H1 (cell line): ENCODE measurements around the gene APBA2. TPM values are rescaled to one million over a fixed set of nuclear protein-coding genes. Genes with fewer than 3 reads are reported as not detected.
A peak's percentile ranks its signal among the peaks of the same experiment; 100 is the strongest.

Experiments
- CTCF ChIA-PET: fragments of 300-600 bp; sonication (Branson Sonifier 250); formaldehyde crosslinking; loops from one replicate; lab custom pipeline; 2021; ENCODE audit not compliant: partially characterized antibody; lab: Charles Lee
- POLR2A ChIA-PET: fragments of 300-600 bp; sonication (Branson Sonifier 250); formaldehyde crosslinking; loops from one replicate; lab custom pipeline; 2021; ENCODE audit warnings: inconsistent platforms; ENCODE audit not compliant: partially characterized antibody; lab: Charles Lee
- DNase-seq, 2 experiments: peaks; one replicate each; pipeline versions ENCODE4 v3.0.0 to v3.0.0-alpha.2; 2010 to 2022; ENCODE audit warnings: low spot score in 2 of 2, low read depth in 1 of 2, mixed read lengths in 1 of 2
- FAIRE-seq: peaks from 2 replicates; lab custom pipeline; 2011; peaks lifted over from hg19 to GRCh38; lab: Jason Lieb, UNC
- H2AFZ ChIP-seq: 2 replicates; pipeline ENCODE4 v1.8.1; 2012; ENCODE audit warnings: low read length, inconsistent platforms
- H2AK5ac ChIP-seq: 2 replicates; pipeline ENCODE4 v1.6.1; 2013; ENCODE audit warnings: low read depth, low read length
- H2BK120ac ChIP-seq: replicated peaks from 2 replicates; pipeline ENCODE3; 2013; ENCODE audit warnings: low read depth, low read length, inconsistent platforms
- H2BK12ac ChIP-seq: 2 replicates; pipeline ENCODE4 v1.6.1; 2013; ENCODE audit warnings: low read depth, low read length
- H2BK15ac ChIP-seq: 2 replicates; pipeline ENCODE4 v1.6.1; 2013; ENCODE audit warnings: low read length
- H2BK20ac ChIP-seq: 2 replicates; pipeline ENCODE4 v1.6.1; 2013; ENCODE audit warnings: low read length
- H2BK5ac ChIP-seq: 2 replicates; pipeline ENCODE4 v1.6.1; 2013; ENCODE audit warnings: low read depth, low read length
- H3K14ac ChIP-seq: 2 replicates; pipeline ENCODE4 v1.6.1; 2013; ENCODE audit warnings: inconsistent platforms; ENCODE audit not compliant: insufficient read length
- H3K18ac ChIP-seq: 2 replicates; pipeline ENCODE4 v1.6.1; 2013; ENCODE audit warnings: low read length; ENCODE audit errors: extremely low read depth
- H3K23ac ChIP-seq: 2 replicates; pipeline ENCODE4 v1.6.1; 2013; ENCODE audit warnings: inconsistent platforms; ENCODE audit not compliant: insufficient read length
- H3K23me2 ChIP-seq: 2 replicates; pipeline ENCODE4 v1.6.1; 2013; ENCODE audit warnings: low read depth, low read length
- H3K27ac ChIP-seq: 2 replicates; pipeline ENCODE4 v1.6.1; 2011; ENCODE audit warnings: low read depth, low read length, inconsistent platforms
- H3K27me3 ChIP-seq, 4 experiments: replicated peaks in 1 of 4; 1 replicate in 1 of 4; 2 replicates in 3 of 4; pipeline versions ENCODE4 v1.6.1 to v1.8.1; 2011 to 2013; ENCODE audit warnings: low read length in 3 of 4, mild to moderate bottlenecking in 3 of 4, inconsistent platforms in 2 of 4, mixed read lengths in 2 of 4, moderate library complexity in 1 of 4; ENCODE audit not compliant: control insufficient read depth in 3 of 4, insufficient read depth in 3 of 4; ENCODE audit errors: extremely low read depth in 1 of 4
- H3K36me3 ChIP-seq, 4 experiments: 2 replicates each; pipeline versions ENCODE4 v1.6.1 to v1.8.1; 2011 to 2013; ENCODE audit warnings: mild to moderate bottlenecking in 4 of 4, low read length in 3 of 4, moderate library complexity in 2 of 4, control low read depth in 1 of 4, inconsistent platforms in 1 of 4; ENCODE audit not compliant: insufficient read depth in 4 of 4, control insufficient read depth in 2 of 4
- H3K4ac ChIP-seq: replicated peaks from 2 replicates; pipeline ENCODE3; 2013; ENCODE audit warnings: low read length, low read depth, mixed read lengths, inconsistent platforms; ENCODE audit not compliant: insufficient read length
- H3K4me1 ChIP-seq, 4 experiments: replicated peaks in 1 of 4; 1 replicate in 1 of 4; 2 replicates in 3 of 4; pipeline versions ENCODE4 v1.6.1 to v1.8.1; 2011 to 2013; ENCODE audit warnings: low read length in 3 of 4, inconsistent platforms in 2 of 4, mixed read lengths in 1 of 4; ENCODE audit not compliant: insufficient read depth in 4 of 4, control insufficient read depth in 3 of 4
- H3K4me2 ChIP-seq, 2 experiments: 2 replicates each; pipeline versions ENCODE4 v1.6.1 to v1.8.1; 2011 to 2013; ENCODE audit warnings: low read depth in 2 of 2, low read length in 2 of 2, control low read depth in 1 of 2, inconsistent platforms in 1 of 2, mild to moderate bottlenecking in 1 of 2; ENCODE audit not compliant: insufficient read depth in 1 of 2
- H3K4me3 ChIP-seq, 4 experiments: fragments of 200-600, 300-600 bp in 1 of 4; sonication (generic), shearing (Covaris generic), sonication (Bioruptor Twin) in 1 of 4; 2 replicates each; pipeline versions ENCODE4 v1.5.1 to v1.8.1; 2011 to 2016; ENCODE audit warnings: low read length in 4 of 4, low read depth in 3 of 4, control low read depth in 2 of 4, inconsistent platforms in 2 of 4, mild to moderate bottlenecking in 2 of 4, mixed read lengths in 1 of 4, moderate library complexity in 1 of 4; ENCODE audit not compliant: insufficient read depth in 2 of 4; ENCODE audit errors: extremely low read depth in 1 of 4
- H3K56ac ChIP-seq: replicated peaks from 2 replicates; pipeline ENCODE3; 2013; ENCODE audit warnings: low read depth, mild to moderate bottlenecking, mixed read lengths, low read length, inconsistent platforms; ENCODE audit not compliant: insufficient read length
- H3K79me1 ChIP-seq: 2 replicates; pipeline ENCODE4 v1.6.1; 2013; ENCODE audit warnings: low read depth, low read length, control low read depth
- H3K79me2 ChIP-seq, 2 experiments: 2 replicates each; pipeline versions ENCODE4 v1.6.1 to v1.8.1; 2012 to 2013; ENCODE audit warnings: low read length in 2 of 2, mild to moderate bottlenecking in 2 of 2, inconsistent platforms in 1 of 2; ENCODE audit not compliant: insufficient read depth in 2 of 2, control insufficient read depth in 1 of 2
- H3K9ac ChIP-seq, 4 experiments: replicated peaks in 1 of 4; 1 replicate in 1 of 4; 2 replicates in 3 of 4; pipeline versions ENCODE4 v1.6.1 to v1.8.1; 2011 to 2013; ENCODE audit warnings: low read depth in 3 of 4, low read length in 3 of 4, control low read depth in 2 of 4, mild to moderate bottlenecking in 2 of 4, moderate library complexity in 2 of 4, inconsistent platforms in 1 of 4; ENCODE audit errors: extremely low read depth in 1 of 4
- H3K9me3 ChIP-seq, 2 experiments: 2 replicates each; pipeline versions ENCODE4 v1.6.1 to v1.8.1; 2012 to 2013; ENCODE audit warnings: mild to moderate bottlenecking in 2 of 2, moderate library complexity in 2 of 2, control low read depth in 1 of 2, inconsistent platforms in 1 of 2, low read depth in 1 of 2, low read length in 1 of 2, mixed read lengths in 1 of 2; ENCODE audit not compliant: insufficient read depth in 2 of 2
- H4K20me1 ChIP-seq, 2 experiments: replicated peaks in 1 of 2; 2 replicates each; pipeline versions ENCODE3 to v1.8.1; 2011 to 2013; ENCODE audit warnings: inconsistent platforms in 2 of 2, low read length in 2 of 2, mild to moderate bottlenecking in 1 of 2; ENCODE audit not compliant: insufficient read depth in 2 of 2, control insufficient read depth in 1 of 2
- H4K5ac ChIP-seq: 2 replicates; pipeline ENCODE4 v1.6.1; 2013; ENCODE audit warnings: low read length, low read depth, mixed read lengths, inconsistent platforms; ENCODE audit not compliant: insufficient read length
- H4K8ac ChIP-seq: 2 replicates; pipeline ENCODE4 v1.8.0; 2013; ENCODE audit warnings: mild to moderate bottlenecking, moderate library complexity, low read length, inconsistent platforms; ENCODE audit not compliant: insufficient read depth; ENCODE audit errors: extremely low read depth
- H4K91ac ChIP-seq: replicated peaks from 2 replicates; pipeline ENCODE3; 2013; ENCODE audit warnings: low read length, mixed read lengths, inconsistent platforms; ENCODE audit not compliant: insufficient read length
- BACH1 ChIP-seq: IDR thresholded peaks from 2 replicates; pipeline ENCODE4 v1.6.1; 2012; ENCODE audit warnings: low read length, improper control_type of control experiment
- CEBPB ChIP-seq: IDR thresholded peaks from 2 replicates; pipeline ENCODE4 v1.6.1; 2012; ENCODE audit warnings: low read depth, low read length
- CREB1 ChIP-seq: IDR thresholded peaks from 2 replicates; pipeline ENCODE4 v1.6.1; 2012; ENCODE audit warnings: inconsistent platforms
- EZH2 ChIP-seq: fragments of 200-600 bp; sonication (generic); IDR thresholded peaks from 2 replicates; pipeline ENCODE4 v1.7.1; 2012; ENCODE audit warnings: low read depth, mild to moderate bottlenecking, moderate library complexity, low read length, inconsistent platforms; ENCODE audit not compliant: severe bottlenecking
- NRF1 ChIP-seq: IDR thresholded peaks from 2 replicates; pipeline ENCODE4 v1.6.1; 2011; ENCODE audit warnings: mild to moderate bottlenecking, low read depth, low read length, improper control_type of control experiment
- TAF1 ChIP-seq: IDR thresholded peaks from 2 replicates; pipeline ENCODE4 v1.6.1; 2011; ENCODE audit warnings: mild to moderate bottlenecking, low read depth, low read length
- WGBS, 2 experiments: shearing (Covaris generic) in 1 of 2; methylation state at CpG; one replicate each; pipeline versions ENCODE4 v1.1.6 to v1.1.7; 2013 to 2015; ENCODE audit warnings: low lambda C conversion rate in 2 of 2, mixed read lengths in 2 of 2, inconsistent platforms in 1 of 2, low coverage in 1 of 2, missing lambda C conversion rate in 1 of 2; ENCODE audit not compliant: insufficient replicate concordance in 2 of 2, insufficient coverage in 1 of 2, insufficient read length in 1 of 2; ENCODE audit errors: extremely low coverage in 1 of 2, missing lambda C conversion rate in 1 of 2; 5-methylcytosine and 5-hydroxymethylcytosine counted together
- polyA plus RNA-seq, 7 experiments: library from polyadenylated mRNA; depleted of rRNA in 3 of 7; stranded (reverse) in 5 of 7; unstranded in 2 of 7; fragments of >200 nt in 5 of 7; fragments of 200-250 nt in 2 of 7; gene quantifications; 1 replicate in 5 of 7; 2 replicates in 1 of 7; 4 replicates in 1 of 7; pipeline versions ENCODE4 v1.2.1 to v1.2.3, GENCODE V29; 2011 to 2013; ENCODE audit warnings: missing spikeins in 2 of 7, mixed read lengths in 2 of 7
- total RNA-seq: library from RNA; stranded (reverse); fragmentation: NEBNext Ultra II Directional; extraction: Animal tissue kit (Norgen Biotek cat#: 25700); gene quantifications from 2 replicates; pipeline ENCODE4 v1.2.1, GENCODE V29; 2021

APBA2 gene
- total and polyA plus RNA-seq, 2 of the 8 experiments (the other 6 are each of a cell fraction or from before 2014, with no cell fraction given): 15.5 to 19.0 TPM

- Histone ChIP-seq H2BK120ac (no peak overlapping the region), H2AK5ac (no peak overlapping the region), H4K5ac (no peak overlapping the region), H3K9ac (no peak overlapping the region), H2BK5ac (no peak overlapping the region), H3K27me3 (no peaks in the 10 kb centered on the region), H3K56ac (no peak overlapping the region), H2BK15ac (no peak overlapping the region), H3K4me1 (peaks cover 0 to 4% (median 0%) of the 10 kb centered on the region in 4 experiments; a peak in 1 of 7 replicates), H2BK20ac (no peak overlapping the region)
- POLR2A ChIA-PET: no interaction called here
- no peak for FAIRE-seq
- no peak for TF ChIP-seq NRF1
- no peak for TF ChIP-seq BACH1
- no peak for TF ChIP-seq EZH2
- no peak for TF ChIP-seq CREB1
- no peak for TF ChIP-seq CEBPB
- TF ChIP-seq TAF1: no peak
- TF ChIP-seq, all 59 proteins: peak for 0
- Histone ChIP-seq H2AFZ (no peak overlapping the region), H3K14ac (peak overlapping the region; percentile 7), H4K91ac (no peak overlapping the region), H3K23me2 (no peaks in the 10 kb centered on the region), H3K4me3 (no peak overlapping the region), H3K36me3 (no peaks in the 10 kb centered on the region), H3K79me1 (no peaks in the 10 kb centered on the region; the same call in 1 of the 2 replicates), H3K9me3 (no peaks in the 10 kb centered on the region), H3K4ac (no peak overlapping the region), H4K20me1 (no peaks in the 10 kb centered on the region), H3K18ac (no peak overlapping the region), H3K4me2 (no peak overlapping the region), H3K27ac (no peak overlapping the region), H3K79me2 (no peaks in the 10 kb centered on the region), H2BK12ac (no peak overlapping the region), H4K8ac (no peak overlapping the region), H3K23ac (no peak overlapping the region)
- DNase-seq: no peak
- whole genome bisulfite sequencing, 2 experiments: 92% methylated on average over 5 of the region's 5 CpGs; no CpG with 5 or more reads in 1 of the 2 experiments
- CTCF ChIA-PET: interaction anchor here (0.7 to 2.0 kb wide), 3 partner anchors 31 to 57 kb away, joined by 3 to 9 read pairs (median 4); no protein-coding TSS in a partner anchor
Observed at GRCh38 chr15:29046977-29047376, 161.2 kb downstream of the APBA2 start.
